HepG2 (cell line): ENCODE data around the gene RUVBL1. TPM values are rescaled to one million over a fixed set of nuclear protein-coding genes. Genes with fewer than 3 reads are reported as not detected.

Experiments
- ATAC-seq: fragments of 200-7000 bp; cut with Tn5 transposase; 3 replicates; pipeline ENCODE4 v1.9.1; 2020; ENCODE audit warnings: mild to moderate bottlenecking, moderate library complexity
- BruUV-seq: library from RNA; stranded (reverse); fragments of 400-500 nt; replicated peaks from 2 replicates; lab custom pipeline; 2021; lab: Mats Ljungman, UMichigan
- CTCF ChIA-PET: fragments of 300-600 bp; formaldehyde crosslinking; extraction: SDS; loops from one replicate; lab custom pipeline; 2021; ENCODE audit warnings: low total read pairs, inconsistent platforms, low intra/inter-chr PET ratio; lab: Yijun Ruan, JAX
- POLR2A ChIA-PET: fragments of 350-600 bp; sonication (Branson Sonifier 250); formaldehyde crosslinking; loops from one replicate; lab custom pipeline; 2020; ENCODE audit warnings: antibody characterized with exemption, inconsistent platforms; lab: Yijun Ruan, JAX
- DNase-seq: peaks from one replicate; pipeline ENCODE4 v3.0.0-alpha.2; 2015; ENCODE audit warnings: low spot score
- FAIRE-seq: peaks from 3 replicates; lab custom pipeline; 2011; peaks lifted over from hg19 to GRCh38; lab: Jason Lieb, UNC
- H2AFZ ChIP-seq: one replicate; pipeline ENCODE4 v1.6.1; 2011; ENCODE audit warnings: low read length, inconsistent platforms
- H3K27ac ChIP-seq: fragments of 300-600 bp; 3 replicates; pipeline ENCODE4 v1.8.0; 2011; ENCODE audit warnings: mixed run types, mild to moderate bottlenecking, mixed read lengths, low read length, inconsistent platforms; ENCODE audit not compliant: insufficient read depth; ENCODE audit errors: extremely low read length
- H3K27me3 ChIP-seq, 2 experiments: fragments of 200-600 bp in 1 of 2; 2 replicates in 1 of 2; 3 replicates in 1 of 2; pipeline versions ENCODE4 v1.6.0 to v1.8.0; 2011; ENCODE audit warnings: low read length in 2 of 2, mild to moderate bottlenecking in 2 of 2, moderate library complexity in 2 of 2, inconsistent platforms in 1 of 2; ENCODE audit not compliant: insufficient read depth in 2 of 2, control insufficient read depth in 1 of 2
- H3K36me3 ChIP-seq, 2 experiments: fragments of 200-600 bp in 1 of 2; replicated peaks in 1 of 2; 2 replicates in 1 of 2; 3 replicates in 1 of 2; pipeline versions ENCODE4 v1.5.1 to v1.8.0; 2011; ENCODE audit warnings: low read length in 2 of 2, inconsistent platforms in 1 of 2; ENCODE audit not compliant: insufficient read depth in 2 of 2, control insufficient read depth in 1 of 2
- H3K4me1 ChIP-seq: 2 replicates; pipeline ENCODE4 v1.5.1; 2012; ENCODE audit warnings: low read length, inconsistent platforms; ENCODE audit not compliant: insufficient read depth
- H3K4me2 ChIP-seq: 2 replicates; pipeline ENCODE4 v1.6.0; 2011; ENCODE audit warnings: low read depth, low read length, inconsistent platforms
- H3K4me3 ChIP-seq, 3 experiments: fragments of 200-600 bp in 1 of 3; sonication (generic), shearing (Covaris generic) in 1 of 3; replicated peaks in 1 of 3; 2 replicates each; pipeline ENCODE4 v1.5.1; 2011 to 2016; ENCODE audit warnings: low read length in 3 of 3, inconsistent platforms in 2 of 3, low read depth in 2 of 3, mild to moderate bottlenecking in 2 of 3, control low read depth in 1 of 3, mixed read lengths in 1 of 3; ENCODE audit not compliant: insufficient read depth in 1 of 3
- H3K79me2 ChIP-seq: one replicate; pipeline ENCODE4 v1.6.1; 2011; ENCODE audit warnings: low read length, inconsistent platforms; ENCODE audit not compliant: insufficient read depth
- H3K9ac ChIP-seq: 2 replicates; pipeline ENCODE4 v1.6.0; 2011; ENCODE audit warnings: mild to moderate bottlenecking, low read depth, low read length, inconsistent platforms; ENCODE audit not compliant: insufficient read depth
- H3K9me3 ChIP-seq: 2 replicates; pipeline ENCODE4 v1.5.1; 2012; ENCODE audit warnings: mild to moderate bottlenecking, low read length
- H4K20me1 ChIP-seq: 2 replicates; pipeline ENCODE4 v1.6.0; 2011; ENCODE audit warnings: inconsistent platforms, mild to moderate bottlenecking, low read length, moderate library complexity; ENCODE audit not compliant: insufficient read depth
- IRF2 ChIP-seq: IDR thresholded peaks from 2 replicates; pipeline ENCODE4 v1.6.1; 2018; ENCODE audit warnings: missing genetic modification reagents, missing compliant biosample characterization
- NR1H2 ChIP-seq: sonication (generic); formaldehyde crosslinking; IDR thresholded peaks from 2 replicates; pipeline ENCODE4 v1.8.1; 2022; ENCODE audit warnings: low read depth, missing genetic modification reagents, borderline replicate concordance
- ZNF569 ChIP-seq: sonication (generic); formaldehyde crosslinking; IDR thresholded peaks from 2 replicates; pipeline ENCODE4 v1.5.0; 2020; ENCODE audit warnings: mild to moderate bottlenecking, missing genetic modification reagents, moderate library complexity, borderline replicate concordance
- WGBS: methylation state at CpG from one replicate; pipeline ENCODE4 v1.1.6; 2017; ENCODE audit warnings: low lambda C conversion rate; 5-methylcytosine and 5-hydroxymethylcytosine counted together
- in situ Hi-C: cut with HindIII; loops from 2 replicates; pipeline ENCODE4 v1.10.0; 2017; ENCODE audit warnings: low pct_unique_long_range_greater_than_20kb; ENCODE audit not compliant: extremely low pct_ligation_motif_present
- intact Hi-C: fragments of 100-400 bp; cut with micrococcal nuclease; formaldehyde crosslinking; loops from one replicate; pipeline ENCODE4 v1.10.0; 2022; ENCODE audit not compliant: unreplicated experiment
- polyA plus RNA-seq, 8 experiments: library from polyadenylated mRNA; depleted of rRNA in 3 of 8; stranded (reverse) in 7 of 8; unstranded in 1 of 8; fragments of >200 nt; fragmentation: Illumina TruSeq in 4 of 8; extraction: Trizol in 4 of 8; gene quantifications; 2 replicates each; pipeline versions ENCODE4 v1.2.1 to v1.2.3, GENCODE V29; 2011 to 2016; ENCODE audit warnings: low read depth in 4 of 8, missing spikeins in 1 of 8, mixed read lengths in 1 of 8; ENCODE audit not compliant: insufficient read depth in 1 of 8
- total RNA-seq, 5 experiments: library from RNA; depleted of rRNA; stranded (reverse); fragments of >200 nt; fragmentation: Illumina TruSeq; extraction: Trizol; gene quantifications; 2 replicates each; pipeline ENCODE4 v1.2.3, GENCODE V29; 2016; ENCODE audit warnings: low read depth in 1 of 5
- TF ChIP-seq, protein P1 (sequence below): sonication (generic); formaldehyde crosslinking; IDR thresholded peaks from 2 replicates; pipeline ENCODE4 v1.5.1; 2020; ENCODE audit warnings: mild to moderate bottlenecking, missing genetic modification reagents, moderate library complexity
- TF ChIP-seq, protein P2 (sequence below): IDR thresholded peaks from 2 replicates; pipeline ENCODE4 v1.6.1; 2016
- TF ChIP-seq, protein P3 (sequence below): sonication (generic); formaldehyde crosslinking; IDR thresholded peaks from 2 replicates; pipeline ENCODE4 v1.9.0; 2022; ENCODE audit warnings: missing genetic modification reagents, mild to moderate bottlenecking, borderline replicate concordance
- TF ChIP-seq, protein P4 (sequence below): sonication (generic); formaldehyde crosslinking; IDR thresholded peaks from 2 replicates; pipeline ENCODE4 v1.4.0; 2020; ENCODE audit warnings: missing genetic modification reagents, low read depth, mild to moderate bottlenecking, borderline replicate concordance

Gene RUVBL1
- total and polyA plus RNA-seq, 2 of the 13 experiments (the other 11 are each of a cell fraction or from before 2014, with no cell fraction given) = 32.7 to 86.3 TPM

DNA sequence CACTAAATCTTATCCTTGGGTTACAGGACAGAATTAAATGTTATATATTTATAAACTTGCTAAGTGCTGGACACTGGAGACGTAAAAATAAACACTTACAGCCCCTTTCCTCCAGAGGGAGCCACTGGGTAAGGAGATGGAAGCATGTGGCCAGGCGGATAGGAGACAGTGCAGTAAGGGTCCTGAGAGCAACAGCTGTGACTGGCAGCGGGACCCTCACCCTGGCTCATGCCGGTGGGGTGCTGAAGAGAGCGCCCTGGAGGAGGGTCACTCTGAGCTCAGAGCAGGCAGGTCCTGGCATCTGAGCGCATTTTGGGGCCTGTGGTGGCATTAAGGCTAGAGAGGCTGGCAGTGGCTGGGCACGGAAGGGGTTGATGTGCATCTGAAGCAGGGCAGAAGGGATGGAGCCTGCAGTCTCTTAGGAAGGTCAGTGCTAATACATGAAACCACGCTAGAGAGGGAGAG is 55.4 kb downstream of the RUVBL1 start (continued):
- TF ChIP-seq, protein P1, sequence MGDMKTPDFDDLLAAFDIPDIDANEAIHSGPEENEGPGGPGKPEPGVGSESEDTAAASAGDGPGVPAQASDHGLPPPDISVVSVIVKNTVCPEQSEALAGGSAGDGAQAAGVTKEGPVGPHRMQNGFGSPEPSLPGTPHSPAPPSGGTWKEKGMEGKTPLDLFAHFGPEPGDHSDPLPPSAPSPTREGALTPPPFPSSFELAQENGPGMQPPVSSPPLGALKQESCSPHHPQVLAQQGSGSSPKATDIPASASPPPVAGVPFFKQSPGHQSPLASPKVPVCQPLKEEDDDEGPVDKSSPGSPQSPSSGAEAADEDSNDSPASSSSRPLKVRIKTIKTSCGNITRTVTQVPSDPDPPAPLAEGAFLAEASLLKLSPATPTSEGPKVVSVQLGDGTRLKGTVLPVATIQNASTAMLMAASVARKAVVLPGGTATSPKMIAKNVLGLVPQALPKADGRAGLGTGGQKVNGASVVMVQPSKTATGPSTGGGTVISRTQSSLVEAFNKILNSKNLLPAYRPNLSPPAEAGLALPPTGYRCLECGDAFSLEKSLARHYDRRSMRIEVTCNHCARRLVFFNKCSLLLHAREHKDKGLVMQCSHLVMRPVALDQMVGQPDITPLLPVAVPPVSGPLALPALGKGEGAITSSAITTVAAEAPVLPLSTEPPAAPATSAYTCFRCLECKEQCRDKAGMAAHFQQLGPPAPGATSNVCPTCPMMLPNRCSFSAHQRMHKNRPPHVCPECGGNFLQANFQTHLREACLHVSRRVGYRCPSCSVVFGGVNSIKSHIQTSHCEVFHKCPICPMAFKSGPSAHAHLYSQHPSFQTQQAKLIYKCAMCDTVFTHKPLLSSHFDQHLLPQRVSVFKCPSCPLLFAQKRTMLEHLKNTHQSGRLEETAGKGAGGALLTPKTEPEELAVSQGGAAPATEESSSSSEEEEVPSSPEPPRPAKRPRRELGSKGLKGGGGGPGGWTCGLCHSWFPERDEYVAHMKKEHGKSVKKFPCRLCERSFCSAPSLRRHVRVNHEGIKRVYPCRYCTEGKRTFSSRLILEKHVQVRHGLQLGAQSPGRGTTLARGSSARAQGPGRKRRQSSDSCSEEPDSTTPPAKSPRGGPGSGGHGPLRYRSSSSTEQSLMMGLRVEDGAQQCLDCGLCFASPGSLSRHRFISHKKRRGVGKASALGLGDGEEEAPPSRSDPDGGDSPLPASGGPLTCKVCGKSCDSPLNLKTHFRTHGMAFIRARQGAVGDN (CRISPR knock-in tag) = peak; percentile 23; the same call in 1 of the 2 replicates

DNA sequence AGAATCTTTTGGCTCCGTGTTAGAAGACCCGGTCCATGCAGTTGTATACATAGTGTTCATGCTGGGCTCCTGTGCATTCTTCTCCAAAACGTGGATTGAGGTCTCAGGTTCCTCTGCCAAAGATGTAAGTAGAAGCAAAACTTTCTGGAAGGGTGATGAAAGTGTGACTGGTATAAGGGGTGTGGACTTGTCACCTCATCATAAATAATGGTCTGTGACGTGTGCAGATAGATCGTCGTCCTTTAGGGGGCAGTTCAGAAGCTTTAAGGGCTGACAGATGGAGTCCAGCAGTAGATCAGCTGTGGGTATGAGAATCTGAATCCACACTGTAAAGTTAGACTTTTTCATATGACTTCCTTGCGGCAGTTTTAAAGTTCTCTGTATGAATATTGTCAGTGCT is 56.1 kb downstream of the RUVBL1 start:
- Histone ChIP-seq H3K27me3 (no peaks in the 10 kb centered on the region), H3K4me2 (no peak overlapping the region), H3K27ac (no peak overlapping the region), H3K9ac (no peak overlapping the region), H3K4me1 (no peaks in the 10 kb centered on the region), H3K36me3 (peaks cover 50 to 92% of the 10 kb centered on the region in 2 experiments), H3K4me3 (no peak overlapping the region), H2AFZ (no peak overlapping the region), H3K79me2 (no peaks in the 10 kb centered on the region), H3K9me3 (no peaks in the 10 kb centered on the region), H4K20me1 (peaks cover 13% of the 10 kb centered on the region)
- no TSS peak for BruUV-seq
- DNase-seq (no peak), FAIRE-seq (no peak), ATAC-seq (no peak)
- ChIA-PET POLR2A (no interaction called here), CTCF (interaction anchor here (1.4 kb wide), 1 partner anchor 66 kb away, joined by 4 read pairs; no protein-coding TSS in a partner anchor)
- WGBS = 96% methylated on average over 7 of the region's 7 CpGs
- in situ Hi-C loops (no loop called here), intact Hi-C loops (no loop called here)
- TF ChIP-seq IRF2 (CRISPR knock-in tag) (no peak), NR1H2 (CRISPR knock-in tag) (no peak), ZNF569 (CRISPR knock-in tag) (no peak)
- TF ChIP-seq, protein P2, sequence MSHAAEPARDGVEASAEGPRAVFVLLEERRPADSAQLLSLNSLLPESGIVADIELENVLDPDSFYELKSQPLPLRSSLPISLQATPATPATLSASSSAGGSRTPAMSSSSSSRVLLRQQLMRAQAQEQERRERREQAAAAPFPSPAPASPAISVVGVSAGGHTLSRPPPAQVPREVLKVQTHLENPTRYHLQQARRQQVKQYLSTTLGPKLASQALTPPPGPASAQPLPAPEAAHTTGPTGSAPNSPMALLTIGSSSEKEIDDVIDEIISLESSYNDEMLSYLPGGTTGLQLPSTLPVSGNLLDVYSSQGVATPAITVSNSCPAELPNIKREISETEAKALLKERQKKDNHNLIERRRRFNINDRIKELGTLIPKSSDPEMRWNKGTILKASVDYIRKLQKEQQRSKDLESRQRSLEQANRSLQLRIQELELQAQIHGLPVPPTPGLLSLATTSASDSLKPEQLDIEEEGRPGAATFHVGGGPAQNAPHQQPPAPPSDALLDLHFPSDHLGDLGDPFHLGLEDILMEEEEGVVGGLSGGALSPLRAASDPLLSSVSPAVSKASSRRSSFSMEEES = no peak
- TF ChIP-seq, protein P3, sequence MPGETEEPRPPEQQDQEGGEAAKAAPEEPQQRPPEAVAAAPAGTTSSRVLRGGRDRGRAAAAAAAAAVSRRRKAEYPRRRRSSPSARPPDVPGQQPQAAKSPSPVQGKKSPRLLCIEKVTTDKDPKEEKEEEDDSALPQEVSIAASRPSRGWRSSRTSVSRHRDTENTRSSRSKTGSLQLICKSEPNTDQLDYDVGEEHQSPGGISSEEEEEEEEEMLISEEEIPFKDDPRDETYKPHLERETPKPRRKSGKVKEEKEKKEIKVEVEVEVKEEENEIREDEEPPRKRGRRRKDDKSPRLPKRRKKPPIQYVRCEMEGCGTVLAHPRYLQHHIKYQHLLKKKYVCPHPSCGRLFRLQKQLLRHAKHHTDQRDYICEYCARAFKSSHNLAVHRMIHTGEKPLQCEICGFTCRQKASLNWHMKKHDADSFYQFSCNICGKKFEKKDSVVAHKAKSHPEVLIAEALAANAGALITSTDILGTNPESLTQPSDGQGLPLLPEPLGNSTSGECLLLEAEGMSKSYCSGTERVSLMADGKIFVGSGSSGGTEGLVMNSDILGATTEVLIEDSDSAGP = no peak
- TF ChIP-seq, protein P4, sequence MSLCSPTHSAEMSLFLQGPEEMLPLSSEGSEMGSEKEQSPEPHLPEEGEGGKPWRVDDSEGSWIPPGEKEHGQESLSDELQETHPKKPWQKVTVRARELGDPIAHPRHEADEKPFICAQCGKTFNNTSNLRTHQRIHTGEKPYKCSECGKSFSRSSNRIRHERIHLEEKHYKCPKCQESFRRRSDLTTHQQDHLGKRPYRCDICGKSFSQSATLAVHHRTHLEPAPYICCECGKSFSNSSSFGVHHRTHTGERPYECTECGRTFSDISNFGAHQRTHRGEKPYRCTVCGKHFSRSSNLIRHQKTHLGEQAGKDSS (CRISPR knock-in tag) = no peak
- TF ChIP-seq, all 625 proteins: peak for 0
